Coronary artery (tissue), 2 donors: ENCODE data around the gene UPP2.

Experiments
- DNase-seq: peaks from one replicate; pipeline ENCODE4 v3.0.0-alpha.2; 2017; ENCODE audit warnings: low spot score
- H3K27ac ChIP-seq, 2 donors: fragments of 200-600 bp; sonication (generic); one replicate each; pipeline ENCODE4 v1.5.1; 2016 to 2019
- H3K4me3 ChIP-seq: fragments of 200-600 bp; sonication (generic); 2 replicates; pipeline ENCODE4 v1.5.1; 2016; ENCODE audit warnings: mild to moderate bottlenecking, moderate library complexity
- TF ChIP-seq, protein P1 (sequence below): fragments of 200-600 bp; sonication (generic); IDR thresholded peaks from one replicate; pipeline ENCODE4 v1.5.1; 2019; ENCODE audit warnings: antibody characterized with exemption

The UPP2 gene

DNA sequence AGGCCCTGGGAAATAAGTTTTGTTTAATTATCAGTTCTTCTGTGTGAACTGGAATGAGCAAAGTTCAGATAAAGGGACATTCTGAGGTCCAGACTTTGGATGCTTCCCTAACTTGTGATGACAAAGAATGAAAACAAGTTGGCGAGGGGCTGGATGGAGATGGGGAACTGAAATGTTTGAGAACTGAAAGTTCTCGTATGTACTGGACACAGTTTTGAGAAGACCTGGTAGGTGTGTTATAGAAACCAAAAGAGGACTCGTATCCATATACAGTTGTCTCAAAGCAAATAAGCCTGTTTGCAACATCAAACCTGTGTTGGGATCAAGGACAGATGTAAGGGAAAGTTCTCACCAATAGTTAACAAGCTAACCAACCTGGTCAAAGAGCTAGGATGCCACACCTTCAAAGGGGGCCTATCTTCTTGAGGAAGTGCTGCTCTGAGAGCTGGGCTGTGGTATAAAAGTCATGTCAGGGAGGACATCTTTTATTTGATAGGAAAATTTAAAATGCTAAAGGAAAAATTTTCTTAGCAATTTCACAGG is at the start of gene UPP2:
Gene UPP2, plus strand, starts transcription at position 493 of the 543 bp plus-strand sequence. CDS start 188 bp downstream, outside the sequence.
- DNase-seq = no peak
- TF ChIP-seq, protein P1, sequence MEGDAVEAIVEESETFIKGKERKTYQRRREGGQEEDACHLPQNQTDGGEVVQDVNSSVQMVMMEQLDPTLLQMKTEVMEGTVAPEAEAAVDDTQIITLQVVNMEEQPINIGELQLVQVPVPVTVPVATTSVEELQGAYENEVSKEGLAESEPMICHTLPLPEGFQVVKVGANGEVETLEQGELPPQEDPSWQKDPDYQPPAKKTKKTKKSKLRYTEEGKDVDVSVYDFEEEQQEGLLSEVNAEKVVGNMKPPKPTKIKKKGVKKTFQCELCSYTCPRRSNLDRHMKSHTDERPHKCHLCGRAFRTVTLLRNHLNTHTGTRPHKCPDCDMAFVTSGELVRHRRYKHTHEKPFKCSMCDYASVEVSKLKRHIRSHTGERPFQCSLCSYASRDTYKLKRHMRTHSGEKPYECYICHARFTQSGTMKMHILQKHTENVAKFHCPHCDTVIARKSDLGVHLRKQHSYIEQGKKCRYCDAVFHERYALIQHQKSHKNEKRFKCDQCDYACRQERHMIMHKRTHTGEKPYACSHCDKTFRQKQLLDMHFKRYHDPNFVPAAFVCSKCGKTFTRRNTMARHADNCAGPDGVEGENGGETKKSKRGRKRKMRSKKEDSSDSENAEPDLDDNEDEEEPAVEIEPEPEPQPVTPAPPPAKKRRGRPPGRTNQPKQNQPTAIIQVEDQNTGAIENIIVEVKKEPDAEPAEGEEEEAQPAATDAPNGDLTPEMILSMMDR = no peak
- no peak within 1 kb of the TSS for H3K27ac ChIP-seq
- no peak within 1 kb of the TSS for H3K4me3 ChIP-seq

DNA sequence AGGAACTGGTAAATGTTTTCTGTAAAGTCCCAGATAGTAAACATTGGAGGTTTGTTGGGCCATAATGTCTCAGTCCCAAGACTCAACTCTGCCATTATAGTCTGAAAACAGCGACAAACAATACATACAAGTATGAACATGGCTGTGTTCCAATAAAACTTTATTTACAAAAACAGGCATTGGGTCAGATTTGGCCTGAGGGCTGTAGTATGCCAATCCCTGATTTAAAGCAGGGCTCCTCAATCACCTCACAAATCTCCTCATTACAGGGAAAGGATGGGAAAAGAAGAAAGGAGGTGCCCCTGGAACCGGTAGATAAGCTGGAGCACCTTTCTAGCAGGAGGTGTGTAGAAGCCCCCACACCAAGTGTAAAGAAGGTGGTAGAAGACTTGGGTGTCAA is 48.9 kb upstream of the UPP2 start:
- DNase-seq = no peak
- H3K4me3 ChIP-seq = no peak overlapping the region
- TF ChIP-seq, protein P1 = no peak
- H3K27ac ChIP-seq = no peak overlapping the region

DNA sequence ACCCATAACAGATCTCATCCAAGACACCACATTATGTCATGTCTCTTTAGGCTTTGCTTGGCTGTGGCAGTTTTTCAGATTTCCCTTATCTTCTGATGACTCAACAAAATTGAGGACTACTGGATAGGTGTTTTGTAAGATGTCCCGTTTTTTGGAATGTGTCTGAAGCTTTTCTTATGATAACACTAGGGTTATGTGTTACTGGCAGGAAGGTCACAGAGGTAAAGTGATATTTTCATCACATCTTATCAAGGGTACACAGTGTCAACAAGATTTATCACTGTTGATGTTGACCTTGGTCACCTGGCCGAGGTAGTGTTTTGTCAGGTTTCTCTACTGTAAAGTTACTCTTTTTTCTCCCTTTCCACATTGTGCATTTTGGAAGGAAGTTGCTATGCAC is 44.8 kb upstream of the UPP2 start:
- no peak overlapping the region for H3K4me3 ChIP-seq
- H3K27ac ChIP-seq = no peak overlapping the region
- no peak for DNase-seq
- TF ChIP-seq, protein P1 = no peak

DNA sequence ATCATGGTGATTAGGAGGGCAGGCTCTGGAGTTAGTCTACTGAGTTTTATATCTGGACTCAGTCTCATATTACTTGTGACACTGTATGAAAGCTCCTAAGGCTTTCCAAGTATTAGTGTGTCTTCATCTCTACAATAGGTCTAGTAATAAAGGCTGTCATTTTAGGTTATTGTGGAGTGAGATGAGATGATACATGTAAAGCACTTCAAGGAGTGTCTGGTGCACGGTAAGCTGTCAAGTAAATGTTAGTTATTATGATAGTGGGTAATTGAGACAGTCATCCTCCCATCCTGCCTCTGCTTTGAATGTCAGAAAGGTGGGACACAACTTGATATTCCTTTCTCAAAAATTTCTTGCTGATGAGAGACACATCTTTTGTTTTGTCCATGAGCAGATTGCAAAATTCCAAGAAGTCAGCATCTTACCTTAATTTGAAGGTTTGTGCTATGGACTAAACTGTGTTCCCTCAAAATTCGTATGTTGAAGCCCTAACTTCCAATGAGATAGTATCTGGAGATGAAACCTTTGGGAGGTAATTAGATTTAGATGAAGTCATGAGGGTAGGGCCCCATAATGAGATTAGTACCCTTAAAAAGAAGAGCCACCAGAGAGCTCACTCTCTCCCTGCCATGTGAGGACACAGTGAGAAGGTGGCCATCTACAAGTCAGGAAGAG is 41.4 kb upstream of the UPP2 start:
- Histone ChIP-seq H3K27ac (no peak overlapping the region), H3K4me3 (no peak overlapping the region)
- TF ChIP-seq, protein P1 = no peak
- DNase-seq = no peak

DNA sequence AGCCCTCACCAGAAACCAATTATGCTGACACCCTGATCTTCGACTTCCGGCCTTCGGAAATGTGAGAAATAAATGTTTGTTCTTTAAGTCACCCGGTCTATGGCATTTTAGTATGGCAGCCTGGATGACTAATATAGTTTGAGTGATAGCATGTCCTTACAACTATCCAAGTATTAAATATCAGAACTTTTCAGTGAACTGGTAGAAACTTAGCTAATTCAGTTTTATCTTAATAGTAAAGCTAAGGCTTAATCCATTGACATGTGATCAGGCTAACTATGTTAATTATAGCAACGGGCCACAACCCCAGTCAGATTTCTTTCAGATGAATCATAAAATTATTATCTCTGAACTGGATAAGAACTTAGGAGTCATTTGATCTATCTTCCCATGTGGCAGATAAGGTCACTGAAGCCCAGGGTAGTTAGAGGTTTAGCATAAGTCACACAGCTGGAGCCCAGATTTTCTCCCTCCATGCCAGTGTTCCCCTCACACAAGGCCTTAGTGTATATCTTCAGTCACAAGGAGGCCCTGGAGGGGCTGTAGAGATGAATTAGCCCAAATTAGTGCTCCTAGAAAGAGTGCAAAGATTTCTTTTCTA is 40.7 kb upstream of the UPP2 start:
- Histone ChIP-seq H3K4me3 (no peak overlapping the region), H3K27ac (no peak overlapping the region)
- TF ChIP-seq, protein P1 = no peak
- DNase-seq = no peak

DNA sequence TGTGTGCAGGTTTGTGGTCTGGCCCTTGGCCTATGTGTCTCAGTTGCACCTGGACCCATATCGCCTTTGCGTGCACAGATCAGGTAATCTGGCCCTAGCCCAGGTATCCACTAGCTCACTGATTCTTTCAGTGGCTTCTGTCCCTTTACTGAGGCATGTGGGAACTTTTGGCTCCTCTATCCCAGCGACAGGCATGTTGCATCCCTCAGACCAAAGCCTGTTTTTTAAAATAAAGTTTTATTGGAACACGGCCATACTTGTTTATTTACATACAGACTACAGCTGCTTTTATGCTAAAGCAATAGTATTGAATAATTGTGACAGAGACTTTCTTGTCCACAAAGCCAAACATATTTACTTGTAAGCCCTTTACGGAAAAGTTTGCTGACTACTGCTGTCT is 39.9 kb upstream of the UPP2 start:
- H3K27ac ChIP-seq = no peak overlapping the region
- DNase-seq = no peak
- H3K4me3 ChIP-seq = no peak overlapping the region
- TF ChIP-seq, protein P1 = no peak
